NB4 (cell line): ENCODE results near the gene TOMT.

Experiments
- POLR2A ChIP-seq: IDR thresholded peaks from 2 replicates; pipeline ENCODE4 v1.6.1; 2011; ENCODE audit warnings: mild to moderate bottlenecking; ENCODE audit not compliant: insufficient read length; ENCODE audit errors: extremely low read depth
- TF ChIP-seq, protein P1 (sequence below): IDR thresholded peaks from one replicate; pipeline ENCODE4 v1.5.1; 2012; ENCODE audit warnings: low read depth, low read length

- TF ChIP-seq, protein P1, sequence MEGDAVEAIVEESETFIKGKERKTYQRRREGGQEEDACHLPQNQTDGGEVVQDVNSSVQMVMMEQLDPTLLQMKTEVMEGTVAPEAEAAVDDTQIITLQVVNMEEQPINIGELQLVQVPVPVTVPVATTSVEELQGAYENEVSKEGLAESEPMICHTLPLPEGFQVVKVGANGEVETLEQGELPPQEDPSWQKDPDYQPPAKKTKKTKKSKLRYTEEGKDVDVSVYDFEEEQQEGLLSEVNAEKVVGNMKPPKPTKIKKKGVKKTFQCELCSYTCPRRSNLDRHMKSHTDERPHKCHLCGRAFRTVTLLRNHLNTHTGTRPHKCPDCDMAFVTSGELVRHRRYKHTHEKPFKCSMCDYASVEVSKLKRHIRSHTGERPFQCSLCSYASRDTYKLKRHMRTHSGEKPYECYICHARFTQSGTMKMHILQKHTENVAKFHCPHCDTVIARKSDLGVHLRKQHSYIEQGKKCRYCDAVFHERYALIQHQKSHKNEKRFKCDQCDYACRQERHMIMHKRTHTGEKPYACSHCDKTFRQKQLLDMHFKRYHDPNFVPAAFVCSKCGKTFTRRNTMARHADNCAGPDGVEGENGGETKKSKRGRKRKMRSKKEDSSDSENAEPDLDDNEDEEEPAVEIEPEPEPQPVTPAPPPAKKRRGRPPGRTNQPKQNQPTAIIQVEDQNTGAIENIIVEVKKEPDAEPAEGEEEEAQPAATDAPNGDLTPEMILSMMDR: no peak
- TF ChIP-seq POLR2A: no peak
Observed at GRCh38 chr11:72111300-72112142, 5.8 kb downstream of the TOMT start.
